Esophagus muscularis mucosa (tissue), 4 donors: ENCODE measurements around the gene MYOZ1. TPM values are rescaled to one million over a fixed set of nuclear protein-coding genes. Genes with fewer than 3 reads are reported as not detected.
"Not testable (repeated sequence)": the region's sequence is repeated elsewhere in the genome, so short reads cannot be mapped to it uniquely, and the experiment has no call there.

Experiments used
- DNase-seq: peaks from one replicate; pipeline ENCODE4 v3.0.0-alpha.2; 2017; ENCODE audit errors: extremely low spot score
- H3K27ac ChIP-seq, 4 donors: fragments of 200-600 bp; sonication (generic); replicated peaks in 1 of 4; 1 replicate in 3 of 4; 2 replicates in 1 of 4; pipeline ENCODE4 v1.5.1; 2016 to 2019; ENCODE audit warnings: mild to moderate bottlenecking in 1 of 4
- H3K27me3 ChIP-seq, 4 donors: fragments of 200-600 bp; sonication (generic); one replicate each; pipeline versions ENCODE4 v1.5.1 to v1.6.0; 2016 to 2019
- H3K36me3 ChIP-seq, 4 donors: fragments of 200-600 bp; sonication (generic); one replicate each; pipeline ENCODE4 v1.5.1; 2016 to 2019
- H3K4me1 ChIP-seq, 4 donors: fragments of 200-600 bp; sonication (generic); one replicate each; pipeline ENCODE4 v1.5.1; 2016 to 2019
- H3K4me3 ChIP-seq, 4 donors: fragments of 200-600 bp; sonication (generic); 1 replicate in 2 of 4; 2 replicates in 2 of 4; pipeline ENCODE4 v1.5.1; 2016 to 2019; ENCODE audit warnings: mild to moderate bottlenecking in 4 of 4, moderate library complexity in 1 of 4
- H3K9me3 ChIP-seq, 4 donors: fragments of 200-600 bp; sonication (generic); 1 replicate in 3 of 4; 2 replicates in 1 of 4; pipeline ENCODE4 v1.5.1; 2016 to 2019
- CTCF ChIP-seq, 3 experiments: fragments of 200-600 bp in 2 of 3; fragments of 450-650 bp in 1 of 3; sonication (generic) in 2 of 3; IDR thresholded peaks; one replicate each; pipeline ENCODE4 v1.5.1; 2017 to 2019; ENCODE audit warnings: antibody characterized with exemption in 3 of 3, mild to moderate bottlenecking in 2 of 3, moderate library complexity in 1 of 3
- EP300 ChIP-seq: sonication (generic); formaldehyde crosslinking; IDR thresholded peaks from one replicate; pipeline ENCODE4 v1.6.1; 2017; ENCODE audit warnings: antibody characterized with exemption
- POLR2A ChIP-seq: fragments of 450-650 bp; IDR thresholded peaks from one replicate; pipeline ENCODE4 v1.6.1; 2017; ENCODE audit warnings: antibody characterized with exemption, moderate library complexity, mild to moderate bottlenecking, low read depth
- POLR2AphosphoS5 ChIP-seq, 2 donors: sonication (generic); formaldehyde crosslinking; IDR thresholded peaks; one replicate each; pipeline ENCODE4 v1.6.1; 2017; ENCODE audit warnings: antibody characterized with exemption in 2 of 2
- WGBS: methylation state at CpG from one replicate; pipeline ENCODE4 v1.1.5; 2018; 5-methylcytosine and 5-hydroxymethylcytosine counted together
- intact Hi-C: fragments of 100-400 bp; cut with DNase I; formaldehyde crosslinking; loops from one replicate; pipeline ENCODE4 v1.15.1; 2023
- total RNA-seq, 4 donors: library from RNA; depleted of rRNA; stranded (reverse); fragments of >200 nt; gene quantifications; one replicate each; pipeline versions ENCODE4 v1.1.0 to v1.2.1, GENCODE V29; 2016

The MYOZ1 gene
- total RNA-seq, 4 donors from 2014 or later, result 0.17 to 0.29 TPM; not detected in 2

DNA sequence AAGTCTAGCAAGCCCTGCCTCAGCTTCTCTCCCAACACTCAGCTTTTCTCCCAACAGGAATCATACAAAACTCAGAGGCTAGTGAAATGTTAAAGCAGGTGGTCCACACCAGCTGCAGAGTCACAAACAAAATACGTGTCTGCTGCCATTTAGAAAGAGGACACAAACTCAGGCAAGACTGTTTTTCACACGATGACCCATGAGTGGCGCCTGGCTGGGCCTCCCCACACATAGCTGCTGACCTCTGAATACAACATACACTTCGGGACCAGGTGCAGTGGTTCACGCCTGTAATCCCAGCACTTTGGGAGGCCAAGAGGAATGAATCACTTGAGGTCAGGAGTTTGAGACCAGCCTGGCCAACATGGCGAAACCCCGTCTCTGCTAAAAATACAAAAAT is 21.4 kb upstream of the MYOZ1 start:
- WGBS, result 81% methylated on average over 7 of the region's 7 CpGs
- intact Hi-C loops, DNase-seq: not testable (repeated sequence)

DNA sequence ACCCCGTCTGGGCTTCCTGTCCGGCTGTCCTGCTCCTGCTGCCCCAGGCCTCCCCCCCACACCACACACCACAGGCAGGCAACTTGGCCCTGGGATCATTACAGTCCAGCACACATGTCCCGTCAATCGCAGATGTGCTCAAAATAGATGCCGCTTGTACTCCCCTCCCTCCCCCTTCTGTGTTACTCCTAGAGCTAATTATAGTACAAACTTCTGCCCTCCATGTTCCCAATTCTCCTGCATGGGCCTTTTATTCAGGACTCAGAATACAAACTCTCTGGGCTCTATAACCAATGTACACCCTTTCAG is 14.7 kb upstream of the MYOZ1 start, which contains the start of gene SYNPO2L:
Gene SYNPO2L (minus strand): TSS at position 40 of the 309 bp plus-strand sequence. CDS start 107 bp downstream, outside the sequence.
- Histone ChIP-seq H3K4me1 (peaks cover 8 to 22% (median 16%) of the 10 kb centered on the region in 4 donors), H3K27ac (peak within 1 kb of the TSS in 3 of 4 donors; percentile 34 to 69 (median 64)), H3K9me3 (no peaks in the 10 kb centered on the region), H3K27me3 (no peaks in the 10 kb centered on the region), H3K36me3 (peaks cover 0 to 8% (median 0%) of the 10 kb centered on the region in 4 donors), H3K4me3 (no peak within 1 kb of the TSS)
- intact Hi-C loops, result no loop called here
- DNase-seq, result no peak
- no peak for TF ChIP-seq EP300
- TF ChIP-seq CTCF (IDR thresholded peaks at IDR 0.05), result no peak
- no peak for TF ChIP-seq POLR2A
- TF ChIP-seq POLR2AphosphoS5 (IDR thresholded peaks at IDR 0.05), result peak in 1 of 2 donors; percentile 60
- 52% methylated on average over 5 of the region's 5 CpGs for WGBS

More for the DNA sequence above, 21.4 kb upstream of the MYOZ1 start:
- H3K4me1 ChIP-seq, H3K4me3 ChIP-seq, H3K27ac ChIP-seq, H3K36me3 ChIP-seq, H3K9me3 ChIP-seq, H3K27me3 ChIP-seq: not testable (repeated sequence)

DNA sequence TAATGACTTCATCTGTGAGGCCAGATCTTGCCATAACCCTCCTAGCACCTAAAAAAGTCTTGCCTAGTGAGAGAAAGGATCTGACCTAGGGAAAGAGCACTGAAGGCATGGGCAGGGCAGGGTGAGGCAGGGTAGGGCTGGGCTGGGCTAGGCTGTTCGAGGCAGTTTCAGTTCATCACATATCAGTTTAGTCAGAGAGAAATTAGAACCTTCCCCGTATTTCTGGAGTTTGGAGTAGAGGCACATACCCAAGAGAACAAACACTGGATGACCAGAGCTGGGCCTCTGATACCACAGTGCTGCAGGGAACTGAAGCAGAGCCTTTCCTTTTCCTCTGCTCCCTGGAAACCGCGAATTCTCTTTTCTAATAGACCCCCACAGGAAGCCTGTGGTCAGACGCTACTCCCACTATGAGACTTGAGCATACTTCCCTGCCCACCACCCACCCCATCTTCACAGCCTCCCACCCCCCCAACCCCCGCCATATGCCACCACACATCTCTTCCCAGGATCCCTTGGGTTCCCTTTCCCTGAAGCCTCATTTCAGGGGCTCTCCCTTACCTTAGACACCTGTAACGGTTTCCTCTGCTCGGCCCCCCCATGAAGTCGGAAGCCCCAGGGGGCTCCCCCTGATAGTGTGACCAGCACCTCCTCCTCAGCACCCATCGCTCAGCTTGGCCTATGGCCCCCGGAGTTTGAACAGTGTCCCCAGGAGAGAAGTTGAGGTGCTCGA is 14.1 kb upstream of the MYOZ1 start:
- intact Hi-C loops, result no loop called here
- Histone ChIP-seq H3K27me3 (no peaks in the 10 kb centered on the region), H3K27ac (peak overlapping the region in 3 of 4 donors; percentile 34 to 69 (median 64)), H3K4me3 (no peak overlapping the region), H3K4me1 (peaks cover 8 to 26% (median 17%) of the 10 kb centered on the region in 4 donors), H3K9me3 (no peaks in the 10 kb centered on the region), H3K36me3 (peaks cover 0 to 8% (median 0%) of the 10 kb centered on the region in 4 donors)
- DNase-seq, result no peak
- WGBS, result 87% methylated on average over 11 of the region's 12 CpGs
- TF ChIP-seq EP300, result no peak
- TF ChIP-seq CTCF (IDR thresholded peaks at IDR 0.05), result no peak
- TF ChIP-seq POLR2A, result peak; percentile 41
- TF ChIP-seq POLR2AphosphoS5 (IDR thresholded peaks at IDR 0.05), result no peak

DNA sequence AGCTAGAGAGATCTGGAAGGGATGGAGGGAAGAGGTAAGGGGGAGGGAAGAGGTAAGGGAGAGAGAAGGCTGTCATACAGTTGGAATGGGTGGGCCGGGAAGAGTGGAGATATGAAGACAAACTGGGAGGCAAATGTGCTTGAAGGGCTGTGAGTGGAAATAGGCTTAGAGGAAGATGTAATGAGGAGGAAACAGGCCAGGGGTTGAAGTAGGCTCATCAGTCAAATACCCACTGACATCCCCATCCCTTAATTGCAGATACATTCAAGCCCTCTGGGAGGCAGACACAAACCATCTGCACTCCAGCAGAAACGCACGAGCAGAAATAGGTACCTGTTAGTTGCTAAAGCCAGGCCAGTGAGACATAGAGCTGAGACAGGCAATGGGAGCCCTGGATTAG is 12.4 kb upstream of the MYOZ1 start:
- no peak for DNase-seq
- intact Hi-C loops, result no loop called here

More for the DNA sequence above, 12.4 kb upstream of the MYOZ1 start:
- 65% methylated on average over 3 of the region's 3 CpGs for WGBS
- TF ChIP-seq CTCF (IDR thresholded peaks at IDR 0.05) (no peak), EP300 (no peak), POLR2A (no peak), POLR2AphosphoS5 (IDR thresholded peaks at IDR 0.05) (no peak)
- Histone ChIP-seq H3K4me3 (no peak overlapping the region), H3K9me3 (no peaks in the 10 kb centered on the region), H3K4me1 (peaks cover 9 to 29% (median 19%) of the 10 kb centered on the region in 4 donors), H3K27me3 (no peaks in the 10 kb centered on the region), H3K36me3 (peaks cover 0 to 8% (median 0%) of the 10 kb centered on the region in 4 donors), H3K27ac (no peak overlapping the region)
